Natural killer cell (primary cell): ENCODE measurements around the gene NRSN2. TPM values are rescaled to one million over a fixed set of nuclear protein-coding genes. Genes with fewer than 3 reads are reported as not detected.

Source experiments
- ATAC-seq, 3 donors: fragments of 150-1000 bp in 2 of 3; fragments of 200-7000 bp in 1 of 3; cut with Tn5 transposase; 1 replicate in 1 of 3; 2 replicates in 2 of 3; pipeline ENCODE4 v1.10.0; 2021; ENCODE audit warnings: mild to moderate bottlenecking in 2 of 3, moderate library complexity in 2 of 3
- DNase-seq, 2 donors: peaks; one replicate each; pipeline versions ENCODE4 v3.0.0 to v3.0.0-alpha.2; 2013 to 2021; ENCODE audit warnings: mixed read lengths in 1 of 2
- H3K27ac ChIP-seq: one replicate; pipeline ENCODE4 v1.5.1; 2013; ENCODE audit warnings: mild to moderate bottlenecking, low read length
- H3K27me3 ChIP-seq: one replicate; pipeline ENCODE4 v1.6.1; 2013; ENCODE audit warnings: low read length; ENCODE audit not compliant: control insufficient read depth, insufficient read depth
- H3K36me3 ChIP-seq: one replicate; pipeline ENCODE4 v1.6.1; 2013; ENCODE audit warnings: low read length; ENCODE audit not compliant: control insufficient read depth, insufficient read depth
- H3K4me1 ChIP-seq: one replicate; pipeline ENCODE4 v1.6.1; 2013; ENCODE audit warnings: low read length; ENCODE audit not compliant: control insufficient read depth, insufficient read depth
- H3K4me3 ChIP-seq: one replicate; pipeline ENCODE4 v1.5.1; 2013; ENCODE audit warnings: low read length
- H3K9me3 ChIP-seq: one replicate; pipeline ENCODE4 v1.6.1; 2013; ENCODE audit warnings: low read length; ENCODE audit not compliant: control insufficient read depth, insufficient read depth
- H3K27ac Mint-ChIP-seq, 2 donors: one replicate each; pipeline ENCODE4 v1.8.0; 2022; ENCODE audit warnings: mild to moderate bottlenecking in 2 of 2, mixed read lengths in 2 of 2, moderate library complexity in 1 of 2
- H3K27me3 Mint-ChIP-seq, 2 donors: one replicate each; pipeline ENCODE4 v1.8.0; 2022; ENCODE audit warnings: low read depth in 2 of 2, mixed read lengths in 2 of 2
- H3K36me3 Mint-ChIP-seq: one replicate; pipeline ENCODE4 v1.8.0; 2022; ENCODE audit warnings: mixed read lengths
- H3K4me1 Mint-ChIP-seq, 2 donors: one replicate each; pipeline ENCODE4 v1.8.0; 2022; ENCODE audit warnings: mixed read lengths in 2 of 2
- H3K4me3 Mint-ChIP-seq: one replicate; pipeline ENCODE4 v1.8.0; 2022; ENCODE audit warnings: mild to moderate bottlenecking, moderate library complexity, mixed read lengths
- H3K9me3 Mint-ChIP-seq, 2 donors: one replicate each; pipeline ENCODE4 v1.8.0; 2022; ENCODE audit warnings: mixed read lengths in 2 of 2
- CTCF ChIP-seq: fragments of 200-600 bp; IDR thresholded peaks from one replicate; pipeline ENCODE4 v1.8.0; 2022; ENCODE audit warnings: antibody characterized with exemption
- WGBS: methylation state at CpG from one replicate; pipeline ENCODE4 v1.1.7; 2013; ENCODE audit warnings: missing lambda C conversion rate; ENCODE audit not compliant: insufficient coverage; 5-methylcytosine and 5-hydroxymethylcytosine counted together
- intact Hi-C: fragments of 100-400 bp; cut with micrococcal nuclease; formaldehyde crosslinking; loops from one replicate; pipeline ENCODE4 v1.14.2; 2022
- total RNA-seq, 4 donors: library from RNA; stranded (reverse); fragments of 120-200 nt in 1 of 4; gene quantifications; one replicate each; pipeline versions ENCODE4 v1.2.3 to v1.2.4, GENCODE V29; 2013 to 2022

The NRSN2 gene
- total RNA-seq, 3 donors from 2014 or later (not counting 1 experiment from before 2014, with no cell fraction given) = 6.6 to 9.3 (median 8.4) TPM

GRCh38 chr20:400454-401275, 53.8 kb downstream of the NRSN2 start:
- no peak overlapping the region for H3K27ac Mint-ChIP-seq
- H3K4me1 Mint-ChIP-seq = peaks cover 0 to 6% of the 10 kb centered on the region in 2 donors
- Histone ChIP-seq H3K27ac (no peak overlapping the region), H3K9me3 (no peaks in the 10 kb centered on the region), H3K27me3 (no peaks in the 10 kb centered on the region), H3K4me1 (peaks cover 2% of the 10 kb centered on the region), H3K36me3 (peaks cover 16% of the 10 kb centered on the region), H3K4me3 (no peak overlapping the region)
- 90% methylated on average over 2 of the region's 5 CpGs for WGBS
- no peaks in the 10 kb centered on the region for H3K9me3 Mint-ChIP-seq
- ATAC-seq = no peak
- H3K36me3 Mint-ChIP-seq = no peaks in the 10 kb centered on the region
- no peak for TF ChIP-seq CTCF
- intact Hi-C loops = loop anchor here (10.0 kb wide), 1 partner anchor 46 kb away; no protein-coding TSS in a partner anchor
- no peak for DNase-seq
- no peak overlapping the region for H3K4me3 Mint-ChIP-seq
- H3K27me3 Mint-ChIP-seq = no peaks in the 10 kb centered on the region

GRCh38 chr20:401682-402495, 55.0 kb downstream of the NRSN2 start:
- Mint-ChIP-seq H3K4me1 (peaks cover 3 to 9% of the 10 kb centered on the region in 2 donors), H3K36me3 (no peaks in the 10 kb centered on the region), H3K9me3 (no peaks in the 10 kb centered on the region), H3K27me3 (no peaks in the 10 kb centered on the region), H3K27ac (no peak overlapping the region), H3K4me3 (no peak overlapping the region)
- H3K9me3 ChIP-seq = no peaks in the 10 kb centered on the region
- peaks cover 5% of the 10 kb centered on the region for H3K36me3 ChIP-seq
- intact Hi-C loops = loop anchor here (10.0 kb wide), 1 partner anchor 47 kb away; no protein-coding TSS in a partner anchor
- H3K4me1 ChIP-seq = peaks cover 2% of the 10 kb centered on the region
- no peak overlapping the region for H3K4me3 ChIP-seq
- H3K27ac ChIP-seq = no peak overlapping the region
- TF ChIP-seq CTCF = no peak
- no peak for ATAC-seq
- no peaks in the 10 kb centered on the region for H3K27me3 ChIP-seq
- DNase-seq = no peak
- 82% methylated on average over 6 of the region's 9 CpGs for WGBS

GRCh38 chr20:402496-402885, 55.6 kb downstream of the NRSN2 start:
- intact Hi-C loops = loop anchor here (10.0 kb wide), 1 partner anchor 48 kb away; no protein-coding TSS in a partner anchor
- Mint-ChIP-seq H3K27ac (no peak overlapping the region), H3K36me3 (no peaks in the 10 kb centered on the region), H3K9me3 (no peaks in the 10 kb centered on the region), H3K4me1 (peaks cover 9 to 15% of the 10 kb centered on the region in 2 donors), H3K27me3 (no peaks in the 10 kb centered on the region), H3K4me3 (no peak overlapping the region)
- no peak for DNase-seq
- WGBS = 11% methylated on average over 2 of the region's 2 CpGs
- peaks cover under 1% of the 10 kb centered on the region for H3K36me3 ChIP-seq
- no peak overlapping the region for H3K27ac ChIP-seq
- H3K9me3 ChIP-seq = no peaks in the 10 kb centered on the region
- no peaks in the 10 kb centered on the region for H3K27me3 ChIP-seq
- peaks cover 8% of the 10 kb centered on the region for H3K4me1 ChIP-seq
- no peak for TF ChIP-seq CTCF
- ATAC-seq = no peak
- no peak overlapping the region for H3K4me3 ChIP-seq
